GM12878 (cell line): ENCODE data around the gene PPP2R1A. TPM values are rescaled to one million over a fixed set of nuclear protein-coding genes. Genes with fewer than 3 reads are reported as not detected.
A peak's percentile ranks its signal among the peaks of the same experiment; 100 is the strongest.

Source experiments
- ATAC-seq: fragments of 200-7000 bp; cut with Tn5 transposase; 3 replicates; pipeline ENCODE4 v1.9.1; 2020; ENCODE audit warnings: mild to moderate bottlenecking, moderate library complexity
- BruUV-seq: library from RNA; stranded (reverse); fragments of 400-500 nt; replicated peaks from 2 replicates; lab custom pipeline; 2021; lab: Mats Ljungman, UMichigan
- CTCF ChIA-PET: fragments of 300-600 bp; sonication (Branson Sonifier 250); formaldehyde crosslinking; extraction: SDS; loops from one replicate; lab custom pipeline; 2021; ENCODE audit warnings: inconsistent platforms; lab: Yijun Ruan, JAX
- POLR2A ChIA-PET: fragments of 350-600 bp; formaldehyde crosslinking; extraction: SDS; loops from one replicate; lab custom pipeline; 2021; ENCODE audit warnings: inconsistent platforms; lab: Charles Lee
- RAD21 ChIA-PET: fragments of 300-600 bp; sonication (Branson Sonifier 250); formaldehyde crosslinking; loops from one replicate; lab custom pipeline; 2023; ENCODE audit warnings: antibody characterized with exemption; ENCODE audit not compliant: unreplicated experiment; lab: Charles Lee
- SMC1A ChIA-PET: fragments of 300-600 bp; sonication (Branson Sonifier 250); formaldehyde crosslinking; loops from one replicate; lab custom pipeline; 2023; ENCODE audit not compliant: unreplicated experiment, uncharacterized antibody; lab: Charles Lee
- DNase-seq: peaks from one replicate; pipeline ENCODE4 v3.0.0-alpha.2; 2011; ENCODE audit warnings: low read depth, low spot score
- FAIRE-seq: peaks from 3 replicates; lab custom pipeline; 2011; peaks lifted over from hg19 to GRCh38; lab: Jason Lieb, UNC
- H2AFZ ChIP-seq: 2 replicates; pipeline ENCODE4 v1.6.0; 2011; ENCODE audit warnings: low read depth, low read length, control low read depth; ENCODE audit not compliant: control insufficient read depth
- H3K27ac ChIP-seq: 2 replicates; pipeline ENCODE4 v1.5.1; 2011; ENCODE audit warnings: control low read depth; ENCODE audit not compliant: control insufficient read depth, insufficient read depth
- H3K27me3 ChIP-seq, 2 experiments: replicated peaks in 1 of 2; 2 replicates each; pipeline versions ENCODE4 v1.6.0 to v1.6.1; 2011; ENCODE audit warnings: low read length in 1 of 2; ENCODE audit not compliant: control insufficient read depth in 2 of 2, insufficient read depth in 2 of 2
- H3K36me3 ChIP-seq, 2 experiments: 2 replicates each; pipeline ENCODE4 v1.5.1; 2011; ENCODE audit warnings: low read length in 1 of 2; ENCODE audit not compliant: control insufficient read depth in 2 of 2, insufficient read depth in 2 of 2
- H3K4me1 ChIP-seq: 2 replicates; pipeline ENCODE4 v1.6.1; 2011; ENCODE audit warnings: mild to moderate bottlenecking, low read length, moderate library complexity, mixed read lengths; ENCODE audit not compliant: control insufficient read depth, insufficient read depth
- H3K4me2 ChIP-seq: 2 replicates; pipeline ENCODE4 v1.6.0; 2011; ENCODE audit warnings: control low read depth; ENCODE audit not compliant: control insufficient read depth, insufficient read depth
- H3K4me3 ChIP-seq: fragments of 200-600 bp; sonication (generic); 2 replicates; pipeline ENCODE4 v1.5.1; 2016
- H3K79me2 ChIP-seq: 2 replicates; pipeline ENCODE4 v1.6.0; 2011; ENCODE audit warnings: low read length; ENCODE audit not compliant: control insufficient read depth, insufficient read depth
- H3K9ac ChIP-seq: 2 replicates; pipeline ENCODE4 v1.8.0; 2011; ENCODE audit warnings: low read length, control low read depth, mixed read lengths; ENCODE audit not compliant: control insufficient read depth, insufficient read depth
- H3K9me3 ChIP-seq: replicated peaks from 3 replicates; pipeline ENCODE4 v1.5.1; 2011; ENCODE audit warnings: mild to moderate bottlenecking, low read length; ENCODE audit not compliant: control insufficient read depth, insufficient read depth
- H4K20me1 ChIP-seq: 2 replicates; pipeline ENCODE4 v1.6.0; 2011; ENCODE audit not compliant: control insufficient read depth, insufficient read depth
- CBFB ChIP-seq: IDR thresholded peaks from 2 replicates; pipeline ENCODE4 v1.6.1; 2016; ENCODE audit warnings: antibody characterized with exemption, low read depth
- CREB1 ChIP-seq: IDR thresholded peaks from 2 replicates; pipeline ENCODE4 v1.6.1; 2012; ENCODE audit warnings: low read depth, mild to moderate bottlenecking, inconsistent platforms
- CREM ChIP-seq: IDR thresholded peaks from 2 replicates; pipeline ENCODE4 v1.6.1; 2014; ENCODE audit warnings: antibody characterized with exemption, low read depth
- HDAC2 ChIP-seq: fragments of 200-600 bp; sonication (generic); IDR thresholded peaks from 2 replicates; pipeline ENCODE4 v1.6.1; 2017
- HSF1 ChIP-seq: fragments of 150-350 bp; IDR thresholded peaks from 2 replicates; pipeline ENCODE4 v1.6.1; 2014; ENCODE audit warnings: mild to moderate bottlenecking, low read depth, low read length
- IRF3 ChIP-seq: fragments of 450-650 bp; IDR thresholded peaks from 2 replicates; pipeline ENCODE4 v1.6.1; 2014; ENCODE audit warnings: mild to moderate bottlenecking
- MEF2B ChIP-seq: fragments of 450-650 bp; IDR thresholded peaks from 2 replicates; pipeline ENCODE4 v1.6.1; 2018; ENCODE audit warnings: mild to moderate bottlenecking, moderate library complexity; ENCODE audit not compliant: partially characterized antibody, poor library complexity, severe bottlenecking
- RELA ChIP-seq: fragments of 450-650 bp; IDR thresholded peaks from 2 replicates; pipeline ENCODE4 v1.8.0; 2014; ENCODE audit warnings: borderline replicate concordance; ENCODE audit not compliant: partially characterized antibody
- SIN3A ChIP-seq: IDR thresholded peaks from 2 replicates; pipeline ENCODE4 v1.6.1; 2012; ENCODE audit warnings: low read depth, low read length, improper control_type of control experiment
- STAT3 ChIP-seq: IDR thresholded peaks from 2 replicates; pipeline ENCODE4 v1.6.1; 2011; ENCODE audit warnings: low read depth, low read length, improper control_type of control experiment
- YY1 ChIP-seq: IDR thresholded peaks from 2 replicates; pipeline ENCODE4 v1.6.1; 2011; ENCODE audit warnings: low read depth, mild to moderate bottlenecking, low read length
- ZNF217 ChIP-seq: fragments of 450-650 bp; IDR thresholded peaks from 2 replicates; pipeline ENCODE4 v1.6.1; 2017; ENCODE audit warnings: antibody characterized with exemption, mild to moderate bottlenecking
- WGBS: methylation state at CpG from one replicate; pipeline ENCODE4 v1.1.6; 2016; ENCODE audit warnings: low lambda C conversion rate; ENCODE audit not compliant: insufficient replicate concordance, insufficient coverage; ENCODE audit errors: missing lambda C conversion rate; 5-methylcytosine and 5-hydroxymethylcytosine counted together
- in situ Hi-C: fragments of 300-500 bp; cut with MboI; formaldehyde crosslinking; loops from 9 replicates; pipeline ENCODE4 v1.14.3; 2018; ENCODE audit warnings: mixed read lengths
- intact Hi-C: fragments of 100-400 bp; cut with micrococcal nuclease; formaldehyde crosslinking; loops from one replicate; pipeline ENCODE4 v1.14.2; 2022; ENCODE audit not compliant: unreplicated experiment
- polyA plus RNA-seq, 11 experiments: library from polyadenylated mRNA; depleted of rRNA in 4 of 11; unstranded in 6 of 11; stranded (reverse) in 5 of 11; fragments of >200 nt; fragmentation: Nextera tagmentation in 4 of 11; fragmentation: Illumina TruSeq in 1 of 11; extraction: Ambion mirVana in 4 of 11; extraction: Trizol in 1 of 11; gene quantifications; 1 replicate in 1 of 11; 2 replicates in 10 of 11; pipeline versions ENCODE4 v1.2.1 to v1.2.3, GENCODE V29; 2011 to 2016; ENCODE audit warnings: inconsistent platforms in 2 of 11, missing spikeins in 2 of 11, low read depth in 1 of 11
- total RNA-seq, 4 experiments: library from RNA; depleted of rRNA in 3 of 4; stranded (reverse); fragments of >200 nt in 3 of 4; fragmentation: Illumina TruSeq in 1 of 4; extraction: Trizol in 1 of 4; gene quantifications; 2 replicates each; pipeline versions ENCODE4 v1.2.1 to v1.2.3, GENCODE V29; 2013 to 2021
- TF ChIP-seq, protein P1 (sequence below): fragments of 450-650 bp; IDR thresholded peaks from 2 replicates; pipeline ENCODE4 v1.6.1; 2017; ENCODE audit warnings: borderline replicate concordance
- TF ChIP-seq, protein P2 (sequence below): fragments of 450-650 bp; IDR thresholded peaks from 2 replicates; pipeline ENCODE4 v1.6.1; 2017; ENCODE audit warnings: antibody characterized with exemption, mild to moderate bottlenecking, moderate library complexity
- TF ChIP-seq, protein P3 (sequence below): fragments of 450-650 bp; IDR thresholded peaks from 2 replicates; pipeline ENCODE4 v1.6.1; 2018; ENCODE audit warnings: borderline replicate concordance, mild to moderate bottlenecking; ENCODE audit not compliant: partially characterized antibody

PPP2R1A gene
- total and polyA plus RNA-seq, 10 of the 15 experiments (the other 5 are each of a cell fraction or from before 2014, with no cell fraction given), result 16.0 to 359 (median 140) TPM

- in situ Hi-C loops (loop anchor here (5.0 kb wide), 1 partner anchor 88 kb away; no protein-coding TSS in a partner anchor), intact Hi-C loops (no loop called here)
- 0% methylated on average over 1 of the region's 1 CpG for WGBS
- H3K79me2 ChIP-seq, result no peaks in the 10 kb centered on the region
- no peak for FAIRE-seq
- CTCF ChIA-PET, result no interaction called here
- H3K9ac ChIP-seq, result no peak overlapping the region
- RAD21 ChIA-PET, result interaction anchor here (1.0 kb wide), 1 partner anchor 574 kb away, joined by 3 read pairs; no protein-coding TSS in a partner anchor
- SMC1A ChIA-PET, result interaction anchor here (2.4 kb wide), 1 partner anchor 59 kb away, joined by 4 read pairs; the partner anchor contains the start of gene ZNF836
- no peaks in the 10 kb centered on the region for H3K27me3 ChIP-seq
- BruUV-seq, result no TSS peak
- no peak overlapping the region for H3K4me3 ChIP-seq
- no peak overlapping the region for H3K27ac ChIP-seq
- no peaks in the 10 kb centered on the region for H3K4me1 ChIP-seq
- no peak overlapping the region for H2AFZ ChIP-seq
- POLR2A ChIA-PET, result no interaction called here
- DNase-seq, result no peak
- no peak overlapping the region for H3K4me2 ChIP-seq
- peaks cover 12 to 29% of the 10 kb centered on the region in 2 experiments for H3K36me3 ChIP-seq
- no peaks in the 10 kb centered on the region for H3K9me3 ChIP-seq
- H4K20me1 ChIP-seq, result no peaks in the 10 kb centered on the region
- peak; percentile 62 for ATAC-seq
- TF ChIP-seq CREM (no peak), IRF3 (no peak), ZNF217 (no peak), HDAC2 (no peak), SIN3A (no peak), MEF2B (no peak), CBFB (no peak), STAT3 (no peak), YY1 (no peak), CREB1 (no peak), HSF1 (no peak), RELA (no peak)
- TF ChIP-seq, protein P1, sequence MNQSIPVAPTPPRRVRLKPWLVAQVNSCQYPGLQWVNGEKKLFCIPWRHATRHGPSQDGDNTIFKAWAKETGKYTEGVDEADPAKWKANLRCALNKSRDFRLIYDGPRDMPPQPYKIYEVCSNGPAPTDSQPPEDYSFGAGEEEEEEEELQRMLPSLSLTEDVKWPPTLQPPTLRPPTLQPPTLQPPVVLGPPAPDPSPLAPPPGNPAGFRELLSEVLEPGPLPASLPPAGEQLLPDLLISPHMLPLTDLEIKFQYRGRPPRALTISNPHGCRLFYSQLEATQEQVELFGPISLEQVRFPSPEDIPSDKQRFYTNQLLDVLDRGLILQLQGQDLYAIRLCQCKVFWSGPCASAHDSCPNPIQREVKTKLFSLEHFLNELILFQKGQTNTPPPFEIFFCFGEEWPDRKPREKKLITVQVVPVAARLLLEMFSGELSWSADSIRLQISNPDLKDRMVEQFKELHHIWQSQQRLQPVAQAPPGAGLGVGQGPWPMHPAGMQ, result no peak
- TF ChIP-seq, protein P2, sequence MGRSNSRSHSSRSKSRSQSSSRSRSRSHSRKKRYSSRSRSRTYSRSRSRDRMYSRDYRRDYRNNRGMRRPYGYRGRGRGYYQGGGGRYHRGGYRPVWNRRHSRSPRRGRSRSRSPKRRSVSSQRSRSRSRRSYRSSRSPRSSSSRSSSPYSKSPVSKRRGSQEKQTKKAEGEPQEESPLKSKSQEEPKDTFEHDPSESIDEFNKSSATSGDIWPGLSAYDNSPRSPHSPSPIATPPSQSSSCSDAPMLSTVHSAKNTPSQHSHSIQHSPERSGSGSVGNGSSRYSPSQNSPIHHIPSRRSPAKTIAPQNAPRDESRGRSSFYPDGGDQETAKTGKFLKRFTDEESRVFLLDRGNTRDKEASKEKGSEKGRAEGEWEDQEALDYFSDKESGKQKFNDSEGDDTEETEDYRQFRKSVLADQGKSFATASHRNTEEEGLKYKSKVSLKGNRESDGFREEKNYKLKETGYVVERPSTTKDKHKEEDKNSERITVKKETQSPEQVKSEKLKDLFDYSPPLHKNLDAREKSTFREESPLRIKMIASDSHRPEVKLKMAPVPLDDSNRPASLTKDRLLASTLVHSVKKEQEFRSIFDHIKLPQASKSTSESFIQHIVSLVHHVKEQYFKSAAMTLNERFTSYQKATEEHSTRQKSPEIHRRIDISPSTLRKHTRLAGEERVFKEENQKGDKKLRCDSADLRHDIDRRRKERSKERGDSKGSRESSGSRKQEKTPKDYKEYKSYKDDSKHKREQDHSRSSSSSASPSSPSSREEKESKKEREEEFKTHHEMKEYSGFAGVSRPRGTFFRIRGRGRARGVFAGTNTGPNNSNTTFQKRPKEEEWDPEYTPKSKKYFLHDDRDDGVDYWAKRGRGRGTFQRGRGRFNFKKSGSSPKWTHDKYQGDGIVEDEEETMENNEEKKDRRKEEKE, result no peak
- TF ChIP-seq, protein P3, sequence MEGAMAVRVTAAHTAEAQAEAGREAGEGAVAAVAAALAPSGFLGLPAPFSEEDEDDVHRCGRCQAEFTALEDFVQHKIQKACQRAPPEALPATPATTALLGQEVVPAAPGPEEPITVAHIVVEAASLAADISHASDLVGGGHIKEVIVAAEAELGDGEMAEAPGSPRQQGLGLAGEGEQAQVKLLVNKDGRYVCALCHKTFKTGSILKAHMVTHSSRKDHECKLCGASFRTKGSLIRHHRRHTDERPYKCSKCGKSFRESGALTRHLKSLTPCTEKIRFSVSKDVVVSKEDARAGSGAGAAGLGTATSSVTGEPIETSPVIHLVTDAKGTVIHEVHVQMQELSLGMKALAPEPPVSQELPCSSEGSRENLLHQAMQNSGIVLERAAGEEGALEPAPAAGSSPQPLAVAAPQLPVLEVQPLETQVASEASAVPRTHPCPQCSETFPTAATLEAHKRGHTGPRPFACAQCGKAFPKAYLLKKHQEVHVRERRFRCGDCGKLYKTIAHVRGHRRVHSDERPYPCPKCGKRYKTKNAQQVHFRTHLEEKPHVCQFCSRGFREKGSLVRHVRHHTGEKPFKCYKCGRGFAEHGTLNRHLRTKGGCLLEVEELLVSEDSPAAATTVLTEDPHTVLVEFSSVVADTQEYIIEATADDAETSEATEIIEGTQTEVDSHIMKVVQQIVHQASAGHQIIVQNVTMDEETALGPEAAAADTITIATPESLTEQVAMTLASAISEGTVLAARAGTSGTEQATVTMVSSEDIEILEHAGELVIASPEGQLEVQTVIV, result no peak
Observed at GRCh38 chr19:52230685-52231084, 40.8 kb downstream of the PPP2R1A start.
